OCI-LY1 (cell line): ENCODE results near the gene MAP3K14.

Experiments used
- H2AFZ ChIP-seq: fragments of 200-600 bp; sonication (generic), shearing (Covaris generic); 2 replicates; pipeline ENCODE4 v1.6.0; 2014; ENCODE audit warnings: antibody characterized with exemption, mild to moderate bottlenecking, low read length
- H3F3A ChIP-seq: fragments of 200-600 bp; sonication (generic), shearing (Covaris generic); 2 replicates; pipeline ENCODE4 v1.6.0; 2014; ENCODE audit warnings: mild to moderate bottlenecking, antibody characterized with exemption, low read length, moderate library complexity; ENCODE audit not compliant: insufficient read depth
- H3K27ac ChIP-seq: fragments of 200-600 bp; sonication (generic); 2 replicates; pipeline ENCODE4 v1.5.1; 2014; ENCODE audit warnings: low read length, mixed run types, mild to moderate bottlenecking, low read depth; ENCODE audit not compliant: poor library complexity, severe bottlenecking
- H3K27me3 ChIP-seq: fragments of 200-600 bp; sonication (generic); 2 replicates; pipeline ENCODE4 v1.6.0; 2014; ENCODE audit warnings: antibody characterized with exemption, mild to moderate bottlenecking, low read length, moderate library complexity; ENCODE audit not compliant: insufficient read depth
- H3K36me3 ChIP-seq: fragments of 200-600 bp; sonication (generic); 2 replicates; pipeline ENCODE4 v1.6.1; 2014; ENCODE audit warnings: mild to moderate bottlenecking, antibody characterized with exemption, low read length, moderate library complexity, mixed read lengths; ENCODE audit not compliant: insufficient read depth
- H3K4me1 ChIP-seq: fragments of 200-600 bp; sonication (generic); 2 replicates; pipeline ENCODE4 v1.5.1; 2014; ENCODE audit warnings: mild to moderate bottlenecking, low read length, moderate library complexity; ENCODE audit not compliant: insufficient read depth, severe bottlenecking
- H3K4me2 ChIP-seq: fragments of 200-600 bp; sonication (generic), shearing (Covaris generic); 2 replicates; pipeline ENCODE4 v1.6.1; 2014; ENCODE audit warnings: low read length
- H3K4me3 ChIP-seq: fragments of 200-600 bp; sonication (generic); 2 replicates; pipeline ENCODE4 v1.5.1; 2014; ENCODE audit warnings: low read length, low read depth, mild to moderate bottlenecking, mixed read lengths; ENCODE audit not compliant: poor library complexity, severe bottlenecking
- H3K79me2 ChIP-seq: fragments of 200-600 bp; shearing (Covaris generic); 2 replicates; pipeline ENCODE4 v1.6.1; 2016; ENCODE audit warnings: mixed run types, low read length, mixed read lengths; ENCODE audit not compliant: insufficient read depth
- H3K9ac ChIP-seq: fragments of 200-600 bp; sonication (generic), shearing (Covaris generic); 2 replicates; pipeline ENCODE4 v1.6.1; 2014; ENCODE audit warnings: mild to moderate bottlenecking, low read length, mixed read lengths
- H3K9me2 ChIP-seq: fragments of 200-600 bp; sonication (generic), shearing (Covaris generic); 2 replicates; pipeline ENCODE4 v1.6.1; 2014; ENCODE audit warnings: low read depth, mild to moderate bottlenecking, low read length, mixed read lengths
- H3K9me3 ChIP-seq: fragments of 200-600 bp; shearing (Covaris generic); 2 replicates; pipeline ENCODE4 v1.6.1; 2014; ENCODE audit warnings: low read length, mixed read lengths
- H4K20me1 ChIP-seq: fragments of 200-600 bp; sonication (generic), shearing (Covaris generic); 2 replicates; pipeline ENCODE4 v1.6.0; 2016; ENCODE audit warnings: mild to moderate bottlenecking, low read length; ENCODE audit not compliant: insufficient read depth
- CTCF ChIP-seq: fragments of 200-600 bp; sonication (generic), shearing (Covaris generic); IDR thresholded peaks from 2 replicates; pipeline ENCODE4 v1.5.1; 2017; ENCODE audit warnings: mild to moderate bottlenecking, antibody characterized with exemption, low read length, moderate library complexity, mixed read lengths
- EZH2 ChIP-seq: fragments of 200-600 bp; sonication (generic), shearing (Covaris generic); IDR thresholded peaks from 2 replicates; pipeline ENCODE4 v1.8.0; 2017; ENCODE audit warnings: borderline replicate concordance, mixed run types, mild to moderate bottlenecking, antibody characterized with exemption, low read length, moderate library complexity, mixed read lengths

The MAP3K14 gene

GRCh38 chr17:45342871-45343526 lies 26.2 kb upstream of the MAP3K14 start:
- no peak overlapping the region for H3K4me2 ChIP-seq

GRCh38 chr17:45342306-45342705 lies 25.5 kb upstream of the MAP3K14 start:
- Histone ChIP-seq H3K9me2 (no peaks in the 10 kb centered on the region), H3K9me3 (no peaks in the 10 kb centered on the region), H3K4me3 (no peak overlapping the region), H3K79me2 (no peaks in the 10 kb centered on the region), H3K27me3 (no peaks in the 10 kb centered on the region; the same call in 1 of the 2 replicates), H3K4me2 (no peak overlapping the region), H3K9ac (no peak overlapping the region), H3K36me3 (no peaks in the 10 kb centered on the region), H4K20me1 (no peaks in the 10 kb centered on the region), H3K27ac (no peak overlapping the region), H3K4me1 (no peaks in the 10 kb centered on the region), H2AFZ (no peak overlapping the region), H3F3A (no peaks in the 10 kb centered on the region)
- TF ChIP-seq CTCF (no peak), EZH2 (no peak)

More at GRCh38 chr17:45342871-45343526, 26.2 kb upstream of the MAP3K14 start:
- TF ChIP-seq EZH2, result no peak
- no peak for TF ChIP-seq CTCF
- H3K79me2 ChIP-seq, result no peaks in the 10 kb centered on the region
- no peaks in the 10 kb centered on the region for H3F3A ChIP-seq
- no peaks in the 10 kb centered on the region for H4K20me1 ChIP-seq
- no peaks in the 10 kb centered on the region; the same call in 1 of the 2 replicates for H3K27me3 ChIP-seq
- no peaks in the 10 kb centered on the region for H3K36me3 ChIP-seq
- H3K27ac ChIP-seq, result no peak overlapping the region
- no peak overlapping the region for H2AFZ ChIP-seq
- no peaks in the 10 kb centered on the region for H3K4me1 ChIP-seq
- no peak overlapping the region for H3K9ac ChIP-seq
- no peak overlapping the region for H3K4me3 ChIP-seq
- no peaks in the 10 kb centered on the region for H3K9me3 ChIP-seq
- H3K9me2 ChIP-seq, result no peaks in the 10 kb centered on the region

GRCh38 chr17:45341533-45342158 lies 24.8 kb upstream of the MAP3K14 start:
- H4K20me1 ChIP-seq, result no peaks in the 10 kb centered on the region
- H3K36me3 ChIP-seq, result no peaks in the 10 kb centered on the region
- no peaks in the 10 kb centered on the region; the same call in 1 of the 2 replicates for H3K27me3 ChIP-seq
- no peak overlapping the region for H3K4me2 ChIP-seq
- H3F3A ChIP-seq, result no peaks in the 10 kb centered on the region
- H3K27ac ChIP-seq, result no peak overlapping the region
- TF ChIP-seq EZH2 (no peak), CTCF (no peak)
- H3K4me3 ChIP-seq, result no peak overlapping the region
- H3K9ac ChIP-seq, result no peak overlapping the region
- H2AFZ ChIP-seq, result no peak overlapping the region
- no peaks in the 10 kb centered on the region for H3K79me2 ChIP-seq
- no peaks in the 10 kb centered on the region for H3K9me3 ChIP-seq
- H3K4me1 ChIP-seq, result no peaks in the 10 kb centered on the region
- no peaks in the 10 kb centered on the region for H3K9me2 ChIP-seq
